GM19351 (cell line): Measurements from ENCODE around the gene IGIP.

ENCODE experiments used
- ATAC-seq: cut with Tn5 transposase; IDR thresholded peaks from one replicate; pipeline ENCODE4 v1.9.1; 2021; ENCODE audit warnings: mild to moderate bottlenecking, moderate library complexity; ENCODE audit not compliant: unreplicated experiment

IGIP gene

GRCh38 chr5:140111011-140111858 lies 14.5 kb upstream of the IGIP start:
- ATAC-seq: no peak

DNA sequence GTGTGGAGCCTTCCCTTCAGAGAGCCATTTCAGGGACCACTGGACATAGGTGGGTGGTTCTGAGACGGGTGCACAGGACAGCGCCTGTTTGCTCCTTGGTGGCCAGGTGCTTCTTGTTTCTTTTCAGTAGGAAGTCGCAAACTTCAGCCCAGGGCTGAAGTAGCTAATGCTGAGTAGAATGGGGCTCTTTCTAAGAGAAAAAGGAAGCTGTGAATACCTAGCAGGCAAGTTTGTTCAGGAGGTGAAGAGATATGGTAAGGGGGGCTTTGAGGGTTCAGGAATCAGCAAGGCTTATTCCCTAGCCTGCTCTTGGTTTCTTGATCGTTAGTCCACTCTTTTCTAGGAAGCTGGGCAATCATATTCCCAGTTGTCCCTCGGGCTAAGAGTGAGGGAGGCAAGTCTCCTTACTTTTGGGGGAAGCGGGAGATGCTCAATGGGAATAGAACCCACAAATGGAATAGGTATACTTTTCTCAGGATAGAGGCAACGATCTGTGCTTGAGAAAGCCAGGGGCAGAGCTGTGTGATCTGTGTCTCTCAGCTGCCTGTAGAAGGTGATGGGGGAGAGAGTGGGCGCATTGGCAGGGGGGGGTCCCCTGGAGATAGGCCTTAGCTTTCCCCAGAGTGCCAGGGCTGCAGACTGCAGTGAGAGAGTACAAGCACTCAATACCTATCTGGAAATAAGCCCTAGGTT lies 13.7 kb upstream of the IGIP start:
- ATAC-seq: no peak

GRCh38 chr5:140112685-140113179 lies 13.0 kb upstream of the IGIP start:
- ATAC-seq: no peak

DNA sequence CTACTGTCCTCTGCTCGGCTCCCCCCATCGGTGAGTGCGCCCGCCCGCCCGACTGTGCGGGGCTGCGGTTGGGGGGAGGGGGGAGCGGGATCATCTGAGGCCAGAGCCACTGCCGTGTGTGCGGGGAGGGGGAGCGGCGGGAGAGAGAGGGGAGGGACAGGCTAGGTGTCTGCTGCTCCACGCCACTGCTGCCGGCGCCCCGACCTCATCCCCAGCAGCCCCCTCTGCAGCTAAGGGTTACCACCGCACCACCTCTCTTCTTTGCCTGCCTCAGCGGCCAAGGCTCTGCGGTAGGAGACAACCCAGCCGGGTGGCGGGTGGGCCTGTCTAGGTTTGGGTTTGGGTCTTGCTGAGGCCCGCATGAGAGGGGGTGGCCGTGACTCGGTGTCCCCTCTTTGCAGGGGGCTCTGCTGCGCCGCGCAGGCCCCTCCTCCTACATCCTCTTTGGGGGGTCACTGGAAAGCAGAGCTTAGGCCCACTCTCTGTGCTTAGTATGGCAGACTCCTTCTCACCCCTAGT lies 12.5 kb upstream of the IGIP start:
- ATAC-seq: no peak

DNA sequence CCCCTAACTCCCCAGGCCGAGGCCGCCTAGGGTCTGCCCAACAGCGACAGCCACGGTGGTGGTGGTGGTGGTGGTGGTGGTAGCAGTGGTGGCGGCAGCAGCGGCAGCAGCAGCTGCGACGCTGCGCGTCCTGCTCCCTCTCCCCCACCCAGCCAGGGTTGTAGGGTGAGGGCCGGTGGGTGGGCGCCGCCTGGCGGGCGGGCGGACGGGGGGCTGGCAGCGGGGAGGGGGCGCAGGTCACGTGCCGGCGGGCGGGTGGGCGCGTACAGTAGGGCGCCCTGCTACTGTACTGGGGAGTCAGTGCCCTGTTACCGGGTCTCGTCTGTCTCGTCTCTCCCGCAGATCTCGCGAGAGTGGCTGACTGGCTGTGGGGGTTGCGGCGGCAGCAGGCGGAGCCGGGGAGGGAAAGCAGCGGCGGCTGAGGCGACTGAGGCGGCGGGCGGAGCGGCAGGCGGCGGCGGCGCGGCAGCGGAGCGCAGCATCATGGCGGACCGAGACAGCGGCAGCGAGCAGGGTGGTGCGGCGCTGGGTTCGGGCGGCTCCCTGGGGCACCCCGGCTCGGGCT lies 12.0 kb upstream of the IGIP start, which contains the start of gene PURA:
TSS of gene PURA (plus strand) at position 411 of the 565 bp plus-strand sequence. CDS start at position 484, 73 bp downstream.
- ATAC-seq: peak; percentile 84

DNA sequence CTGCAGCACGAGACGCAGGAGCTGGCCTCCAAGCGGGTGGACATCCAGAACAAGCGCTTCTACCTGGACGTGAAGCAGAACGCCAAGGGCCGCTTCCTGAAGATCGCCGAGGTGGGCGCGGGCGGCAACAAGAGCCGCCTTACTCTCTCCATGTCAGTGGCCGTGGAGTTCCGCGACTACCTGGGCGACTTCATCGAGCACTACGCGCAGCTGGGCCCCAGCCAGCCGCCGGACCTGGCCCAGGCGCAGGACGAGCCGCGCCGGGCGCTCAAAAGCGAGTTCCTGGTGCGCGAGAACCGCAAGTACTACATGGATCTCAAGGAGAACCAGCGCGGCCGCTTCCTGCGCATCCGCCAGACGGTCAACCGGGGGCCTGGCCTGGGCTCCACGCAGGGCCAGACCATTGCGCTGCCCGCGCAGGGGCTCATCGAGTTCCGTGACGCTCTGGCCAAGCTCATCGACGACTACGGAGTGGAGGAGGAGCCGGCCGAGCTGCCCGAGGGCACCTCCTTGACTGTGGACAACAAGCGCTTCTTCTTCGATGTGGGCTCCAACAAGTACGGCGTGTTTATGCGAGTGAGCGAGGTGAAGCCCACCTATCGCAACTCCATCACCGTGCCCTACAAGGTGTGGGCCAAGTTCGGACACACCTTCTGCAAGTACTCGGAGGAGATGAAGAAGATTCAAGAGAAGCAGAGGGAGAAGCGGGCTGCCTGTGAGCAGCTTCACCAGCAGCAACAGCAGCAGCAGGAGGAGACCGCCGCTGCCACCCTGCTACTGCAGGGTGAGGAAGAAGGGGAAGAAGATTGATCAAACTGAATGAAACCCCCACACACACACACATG lies 11.2 kb upstream of the IGIP start:
- ATAC-seq: peak; percentile 39

GRCh38 chr5:140115186-140115500 lies 10.6 kb upstream of the IGIP start:
- ATAC-seq: no peak

GRCh38 chr5:140116716-140117115 lies 9.0 kb upstream of the IGIP start:
- no peak for ATAC-seq

- ATAC-seq: no peak
These were observed 8.2 kb upstream of the IGIP start for GRCh38 chr5:140117523-140117922.

GRCh38 chr5:140118302-140118936 lies 7.3 kb upstream of the IGIP start:
- ATAC-seq: no peak

- no peak for ATAC-seq
These were observed 727 bp downstream of the IGIP start for GRCh38 chr5:140126315-140127012.

- ATAC-seq: no peak
These were observed 2.6 kb downstream of the IGIP start for GRCh38 chr5:140128376-140128775.

DNA sequence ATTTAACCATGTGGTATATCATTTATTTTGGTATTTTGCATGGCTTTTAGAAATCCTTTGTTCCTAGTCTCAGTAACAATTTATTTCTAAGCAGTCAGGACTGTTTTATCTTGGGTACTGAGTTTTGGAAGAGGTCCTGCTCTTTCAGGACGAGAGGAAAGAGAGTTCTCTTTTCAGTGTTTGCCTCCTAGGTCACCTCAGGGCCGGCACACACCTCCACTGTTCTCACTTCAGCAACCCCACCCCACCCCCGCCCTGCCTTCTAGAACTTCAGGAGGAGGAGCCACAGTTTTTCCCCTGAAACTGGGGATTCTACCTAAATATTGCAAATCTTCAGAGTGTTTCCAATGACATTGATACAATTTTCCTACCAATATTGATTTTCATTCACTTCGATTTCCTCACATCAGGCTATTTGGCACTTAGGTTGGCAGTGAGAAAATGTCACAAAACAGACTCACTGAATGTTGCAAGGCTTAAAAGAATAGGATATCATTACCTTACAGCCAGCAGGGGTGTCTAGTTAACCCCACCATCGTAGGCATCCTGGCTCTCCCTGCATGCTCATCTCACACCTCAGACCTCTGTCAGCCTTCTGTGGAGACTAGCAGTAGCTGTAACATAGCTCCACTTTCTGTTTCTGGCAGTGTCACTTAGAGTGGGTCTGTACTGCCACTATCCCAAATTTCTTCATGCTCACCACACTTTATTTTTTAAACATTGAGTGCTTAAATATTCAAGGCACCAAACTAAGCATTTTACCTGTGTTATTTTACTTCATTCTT lies 5.4 kb downstream of the IGIP start:
- no peak for ATAC-seq

DNA sequence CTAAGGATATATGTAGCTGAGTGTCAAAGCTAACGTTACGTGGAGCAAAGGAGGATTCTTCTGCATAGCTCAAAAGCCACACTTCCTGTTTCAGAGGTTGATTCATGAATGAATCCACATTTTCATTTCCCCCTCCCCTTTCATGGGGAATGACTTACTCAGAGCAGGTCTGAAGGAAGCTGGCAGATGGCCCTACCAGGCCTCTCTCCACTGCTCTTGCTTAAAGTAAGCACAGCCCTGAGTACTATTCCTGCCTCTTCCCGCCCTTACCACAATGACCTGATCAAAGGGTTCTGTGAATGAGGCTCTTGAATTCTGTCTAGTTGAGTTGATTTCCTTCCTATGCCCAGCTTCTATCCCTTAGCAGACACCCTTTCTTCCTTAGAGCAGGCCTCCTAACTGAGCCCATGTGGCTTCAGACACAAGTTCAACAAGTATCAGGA lies 6.3 kb downstream of the IGIP start:
- no peak for ATAC-seq

- ATAC-seq: no peak
These were observed 7.9 kb downstream of the IGIP start for GRCh38 chr5:140133514-140134167.

DNA sequence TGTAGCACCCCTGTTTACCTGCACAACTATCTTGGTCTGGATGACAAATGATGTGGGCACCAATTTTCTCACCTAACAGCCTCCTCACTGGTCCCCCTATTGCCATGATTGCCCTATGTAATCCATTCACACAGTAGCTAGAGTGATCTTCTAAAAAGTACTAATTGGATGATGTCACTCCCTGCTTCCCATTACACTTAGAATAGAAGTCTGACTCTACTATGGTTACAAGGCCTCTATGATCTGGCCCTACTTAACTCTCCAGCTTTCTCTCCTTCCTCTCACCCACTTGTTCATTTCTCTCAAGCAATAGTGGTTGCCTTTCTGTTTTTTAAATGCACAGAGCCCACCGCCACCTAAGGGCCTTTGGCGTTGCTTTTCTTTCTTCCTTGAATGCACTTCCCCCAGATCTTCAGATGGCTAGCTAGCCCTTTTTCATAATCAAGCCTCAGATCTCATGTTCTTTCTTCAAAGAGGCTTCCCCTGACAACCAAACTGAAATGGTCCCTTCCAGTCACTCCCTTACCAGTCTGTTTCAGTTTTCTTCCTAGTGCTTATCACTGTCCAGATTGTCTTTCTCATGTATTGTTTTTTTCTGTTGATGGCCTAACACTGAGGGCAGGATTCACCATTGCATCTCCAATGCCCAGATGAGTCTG lies 8.7 kb downstream of the IGIP start:
- ATAC-seq: no peak

GRCh38 chr5:140135127-140135526 lies 9.4 kb downstream of the IGIP start:
- ATAC-seq: no peak

DNA sequence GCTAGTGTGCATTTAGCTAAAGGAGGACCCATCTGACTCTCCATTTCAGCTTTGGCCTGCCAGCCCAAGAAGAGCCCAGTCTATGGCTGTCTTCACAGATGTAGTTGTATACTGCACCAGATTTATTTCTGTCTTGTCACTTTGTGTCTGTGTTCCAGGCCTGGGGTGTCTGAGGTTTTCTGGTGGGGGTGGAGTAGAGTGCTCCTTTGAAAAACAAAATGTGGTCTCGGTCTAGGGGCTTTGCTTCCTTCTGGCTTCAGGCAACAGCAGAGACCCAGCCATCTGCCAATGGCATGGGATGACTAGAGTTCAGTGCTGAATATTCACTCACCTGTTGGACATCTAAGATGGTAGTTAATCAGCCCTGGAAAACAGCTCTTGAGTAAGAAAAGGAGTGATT lies 10.9 kb downstream of the IGIP start:
- ATAC-seq: no peak
